ENCODE measurements around the gene CTRB1.
A peak's percentile ranks its signal among the peaks of the same experiment; 100 is the strongest.
"Not testable (repeated sequence)": the region's sequence is repeated elsewhere in the genome, so short reads cannot be mapped to it uniquely, and the experiment has no call there.

CTRB1 gene

DNA sequence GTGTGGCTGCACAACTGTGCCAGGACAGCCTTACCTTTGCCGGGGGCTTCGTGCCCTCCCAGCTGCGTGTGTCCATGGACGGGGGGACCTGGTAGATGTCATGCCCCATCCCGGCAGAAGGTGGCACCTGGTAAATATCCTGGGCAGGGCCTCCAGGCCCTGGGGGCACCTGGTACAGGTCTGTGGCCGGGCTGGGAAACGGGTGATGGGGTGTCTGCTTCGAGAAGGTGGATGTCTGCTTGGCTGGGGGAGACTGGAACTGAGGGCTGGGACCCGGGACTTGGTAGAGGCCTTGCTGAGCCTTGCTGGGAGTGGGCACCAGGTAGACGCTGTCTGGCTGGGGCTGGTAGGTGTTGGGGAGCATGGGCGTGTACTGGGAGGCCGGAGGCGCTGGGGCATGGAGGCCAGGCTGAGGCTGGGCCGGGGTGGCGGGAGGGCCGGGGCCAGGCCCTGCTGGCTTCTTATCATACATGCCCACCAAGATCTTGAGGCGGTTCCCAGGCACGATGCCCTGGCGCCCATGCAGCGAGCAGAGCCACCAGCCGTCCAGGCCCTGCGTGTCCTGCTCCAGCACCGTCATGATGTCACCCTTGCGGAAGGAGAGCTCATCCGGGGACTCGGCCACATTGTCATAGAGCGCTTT, 23.8 kb downstream of the CTRB1 start:
- not testable (repeated sequence) for DNase-seq

DNA sequence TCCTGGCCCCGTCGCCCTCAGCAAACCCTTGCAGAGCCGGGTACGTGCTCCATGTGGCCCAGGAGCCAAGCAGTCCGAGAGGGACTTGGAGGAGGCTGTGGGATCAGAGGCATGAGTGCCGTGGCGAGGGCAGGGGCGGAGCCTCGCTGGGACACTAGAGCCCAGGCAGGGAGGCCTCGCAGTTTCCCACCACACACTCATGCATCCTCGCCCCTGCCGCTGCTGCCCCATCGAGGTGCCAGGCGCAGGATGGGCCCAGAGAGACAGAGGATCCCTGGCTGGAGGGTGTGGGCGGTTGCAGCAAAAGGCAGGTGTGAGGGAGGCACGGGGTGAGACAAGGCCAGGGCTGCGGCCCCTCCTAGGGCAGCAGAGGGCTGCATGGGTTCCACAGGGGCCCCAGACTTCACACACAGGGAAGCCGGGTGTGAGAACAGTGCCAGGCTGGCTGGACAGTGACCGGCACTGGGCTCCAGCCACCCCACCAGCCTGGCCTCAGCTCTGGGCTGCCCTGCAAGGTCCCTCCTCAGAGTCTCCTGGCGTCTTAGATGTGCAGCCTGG, 25.0 kb downstream of the CTRB1 start:
- DNase-seq, result no peak

DNA sequence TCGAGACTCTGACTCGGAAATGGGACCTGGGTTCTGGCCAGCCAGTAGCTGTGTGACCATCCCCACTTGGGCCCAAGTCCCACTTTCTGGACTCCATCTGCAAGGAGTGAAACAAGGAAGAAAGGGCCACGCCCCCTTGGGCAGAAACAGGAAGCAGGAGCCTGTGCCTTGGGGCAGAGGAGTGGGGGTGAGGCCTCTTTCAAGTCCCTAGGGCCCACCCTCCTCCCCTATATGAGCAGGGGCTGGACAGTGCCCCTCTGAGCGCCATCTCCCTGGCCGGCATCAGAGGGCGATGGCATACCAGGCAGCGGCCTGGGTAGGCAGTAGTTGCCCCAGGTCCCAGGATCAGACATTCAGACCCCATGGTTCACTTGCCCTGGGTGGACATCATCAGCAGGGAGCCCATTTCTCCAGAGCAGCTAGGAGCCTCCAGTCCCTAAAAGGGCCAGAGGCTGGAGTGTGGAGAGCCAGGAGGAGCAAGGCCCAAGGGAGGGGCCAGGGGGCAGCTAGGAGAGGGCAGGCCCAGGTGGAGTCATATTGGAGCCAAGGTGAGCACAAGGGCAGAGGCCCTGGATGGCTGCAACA, 25.5 kb downstream of the CTRB1 start:
- no peak for DNase-seq

DNA sequence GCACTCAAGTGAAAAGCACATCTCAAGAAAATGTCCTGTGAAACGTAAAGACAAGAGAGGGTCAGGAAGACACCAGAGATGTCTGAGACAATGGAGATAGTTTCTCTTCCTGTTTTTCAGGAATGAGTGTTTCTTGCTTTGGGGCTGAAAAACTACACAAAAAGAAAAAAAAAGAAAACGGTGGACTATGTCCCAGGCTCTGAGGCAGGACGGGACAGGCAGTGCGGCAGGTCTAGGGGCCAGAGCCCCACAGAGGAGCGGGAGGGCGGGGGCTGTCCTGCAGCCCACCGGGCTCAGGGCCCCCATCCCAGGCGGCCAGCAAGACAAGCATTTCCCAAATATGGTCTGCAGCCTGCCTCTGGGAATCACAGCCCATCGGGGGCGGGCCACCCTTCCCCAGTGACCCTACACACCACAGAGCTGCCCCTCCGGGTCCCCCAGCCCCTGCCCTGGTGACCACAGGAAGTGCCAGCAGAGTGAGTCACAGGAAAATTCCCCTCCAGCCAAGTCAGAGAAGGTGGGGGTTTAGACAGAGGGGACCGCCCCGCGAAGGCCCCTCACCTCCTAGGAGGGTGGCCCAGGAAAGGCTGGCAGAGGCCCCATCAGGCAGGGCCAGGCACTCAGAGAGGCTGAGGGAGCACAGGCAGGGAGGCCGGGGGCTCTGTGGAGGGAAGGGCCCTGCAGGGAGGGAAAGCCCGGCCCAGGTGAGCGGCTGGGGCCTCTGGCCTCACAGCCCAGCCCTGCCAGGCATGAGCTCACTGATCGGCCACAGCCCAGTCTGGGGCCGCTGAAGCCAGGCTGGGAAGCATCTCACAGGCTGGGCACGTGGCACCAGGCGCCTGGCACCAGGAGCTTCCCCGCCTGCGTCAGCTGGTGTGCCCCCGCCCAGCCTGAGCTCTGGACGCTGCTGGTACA, 26.3 kb downstream of the CTRB1 start:
- DNase-seq, result no peak

DNA sequence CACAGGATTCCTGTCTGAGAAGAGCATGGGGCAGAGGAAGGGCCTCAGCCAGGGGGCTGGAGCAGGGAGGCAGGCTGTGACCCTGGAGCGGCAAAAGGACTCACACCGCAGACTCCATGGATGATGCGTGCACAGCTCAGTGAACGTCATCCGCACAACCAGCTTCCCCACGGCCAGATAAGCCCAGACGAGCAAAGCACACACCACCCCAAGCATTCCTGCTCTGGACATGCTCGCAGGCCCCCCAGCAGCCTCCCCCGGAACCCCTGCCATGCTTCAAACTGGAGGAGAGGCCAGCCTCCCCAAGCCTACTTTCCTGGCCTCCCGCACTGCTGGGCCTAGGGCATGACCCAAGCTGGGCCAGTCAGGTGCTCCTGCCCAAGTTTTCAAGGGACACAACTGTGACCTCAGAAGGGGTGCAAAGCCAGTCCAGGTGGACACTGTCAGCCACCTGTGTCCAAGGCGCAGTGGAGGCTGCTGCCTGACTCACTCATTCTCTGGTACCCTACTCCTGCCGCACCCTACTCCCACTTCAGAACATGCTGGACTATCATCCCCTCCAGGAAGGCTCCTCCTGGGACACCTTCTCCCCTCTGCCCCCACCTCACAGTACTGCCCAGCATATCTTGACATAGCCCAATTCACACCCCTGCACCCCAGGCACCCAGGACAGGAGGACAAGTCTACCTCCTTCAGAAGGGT, 27.9 kb downstream of the CTRB1 start:
- DNase-seq, result no peak

DNA sequence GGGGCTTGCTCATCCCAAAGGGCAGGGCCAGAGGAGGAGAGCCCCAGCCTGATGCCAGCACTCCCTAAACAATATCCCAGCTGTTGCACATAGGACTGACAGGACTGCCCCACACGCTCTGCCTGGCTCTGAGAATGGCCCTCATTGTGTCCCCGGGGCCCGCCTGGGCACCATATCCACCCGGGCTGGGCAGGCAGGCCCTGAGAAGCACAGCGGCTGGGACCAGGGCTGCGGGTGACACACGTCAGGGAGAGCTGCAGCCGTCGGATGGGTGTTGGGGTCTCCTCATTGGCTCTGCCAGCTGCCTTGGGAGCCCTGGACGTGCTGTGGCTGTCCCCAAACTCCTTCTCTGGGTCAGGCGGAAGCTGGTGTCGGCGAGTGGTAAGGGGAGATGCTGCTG, 28.5 kb downstream of the CTRB1 start:
- no peak for DNase-seq

DNA sequence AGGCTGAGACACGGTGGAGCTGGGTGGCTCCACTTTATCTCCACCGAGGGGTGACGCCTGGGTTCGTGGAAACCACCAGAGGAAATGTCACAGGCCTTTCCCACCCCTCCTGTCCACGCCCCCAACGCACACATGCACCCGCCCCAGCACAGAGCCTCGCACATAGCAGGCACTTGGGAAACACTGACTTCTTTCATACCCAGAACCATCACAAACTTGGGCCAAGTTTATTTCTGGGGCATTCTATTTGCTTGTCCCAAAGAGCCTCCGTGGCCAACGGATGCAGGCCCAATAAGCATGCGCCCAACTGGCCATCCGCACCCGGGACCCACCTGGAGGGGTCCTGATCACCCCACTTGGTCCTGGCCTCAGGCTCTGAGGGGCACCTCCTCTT, 29.4 kb downstream of the CTRB1 start:
- no peak for DNase-seq

DNA sequence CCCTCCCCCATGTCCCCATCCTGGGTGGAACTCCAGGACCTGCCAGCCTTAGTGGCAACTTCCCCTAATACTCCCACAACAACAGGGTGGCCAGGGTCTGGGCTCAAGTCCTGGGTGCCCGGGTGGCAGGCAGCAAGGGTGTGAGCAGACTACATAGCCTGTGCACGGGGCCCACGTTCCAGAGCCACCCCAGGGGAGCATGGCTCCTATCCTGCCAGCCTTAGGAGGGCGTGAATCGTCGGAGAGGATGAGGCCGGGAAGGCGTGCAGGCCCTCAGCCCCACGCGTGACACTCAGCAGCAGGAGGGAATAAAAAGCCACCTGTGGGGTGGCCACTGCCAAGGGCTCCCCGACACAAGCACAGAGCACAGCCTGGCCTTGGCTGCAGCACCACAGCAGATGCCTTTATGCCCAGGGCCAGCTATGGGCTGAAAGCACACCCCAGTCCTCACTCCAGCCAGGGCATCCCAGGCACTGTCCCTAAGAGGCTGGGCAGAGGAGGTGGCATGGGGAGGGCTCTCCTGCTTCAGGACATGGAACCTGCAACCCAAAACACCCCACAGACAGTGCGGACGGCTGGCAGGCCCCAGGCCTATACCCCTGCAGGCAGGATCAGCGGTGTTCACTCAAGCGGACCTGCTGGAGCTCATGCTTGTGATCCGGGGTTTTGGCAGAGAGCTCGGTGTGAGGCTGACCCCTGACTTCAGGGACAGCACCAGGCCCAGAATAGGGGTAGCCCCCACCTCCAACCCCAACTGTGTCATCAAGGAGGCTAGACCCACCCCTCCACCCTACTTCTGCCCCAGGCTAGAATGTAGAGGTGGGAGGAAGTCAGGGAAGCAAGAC, 30.0 kb downstream of the CTRB1 start:
- DNase-seq, result no peak

DNA sequence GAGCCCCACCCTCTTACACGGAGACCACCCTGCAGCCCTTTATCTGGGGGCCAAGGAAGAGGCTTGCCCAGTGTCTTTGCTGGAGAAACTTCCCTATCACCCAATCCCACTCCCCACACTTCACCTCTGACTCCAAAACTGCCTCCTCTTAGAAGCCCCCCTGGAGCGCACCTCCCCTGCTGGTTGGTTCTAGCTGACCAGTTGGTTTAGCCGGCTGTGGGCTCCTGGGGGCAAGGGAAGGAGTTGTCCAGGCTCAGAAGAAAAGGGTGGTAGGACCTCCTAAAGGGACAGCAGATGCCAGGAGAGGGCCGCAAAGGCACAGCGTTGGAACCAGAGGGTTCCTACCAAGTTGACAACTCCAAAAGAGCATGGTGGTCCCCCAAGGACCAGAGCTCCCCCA, 30.7 kb downstream of the CTRB1 start:
- no peak for DNase-seq

DNA sequence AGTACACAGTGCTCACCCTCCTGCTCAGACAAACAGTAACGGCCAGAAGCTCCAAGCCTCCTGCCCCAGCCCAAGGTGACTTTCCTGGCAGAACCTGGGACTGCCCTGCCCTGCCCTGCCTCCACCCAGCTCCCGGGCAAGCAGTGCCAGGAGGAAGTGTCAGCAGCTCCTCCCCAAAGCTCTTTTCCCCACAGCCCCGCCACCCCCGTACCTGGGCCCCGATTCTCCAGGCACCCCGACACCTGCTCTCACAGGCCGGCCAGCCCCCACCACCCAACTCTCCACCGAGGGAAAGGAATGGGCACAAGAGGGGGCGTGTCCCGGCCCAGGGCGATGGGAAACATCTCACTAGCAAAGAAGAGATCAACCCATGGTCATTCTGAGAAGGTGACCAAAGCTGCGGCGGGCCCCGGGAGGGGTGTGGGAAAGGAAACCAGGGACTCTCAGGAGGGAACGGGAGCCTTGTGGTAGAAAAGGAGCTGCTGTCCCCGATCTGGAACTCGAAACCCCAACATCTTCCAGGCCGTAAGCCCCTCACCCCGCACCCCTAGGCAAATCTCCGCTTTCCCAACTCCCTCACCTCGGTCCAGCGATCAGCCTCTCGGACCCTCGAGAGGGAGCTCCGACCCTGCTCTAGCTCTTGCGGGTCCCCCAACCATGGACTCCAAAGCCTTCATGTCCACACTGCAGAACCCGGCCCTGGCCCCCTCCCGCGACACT, 31.5 kb downstream of the CTRB1 start:
- no peak for DNase-seq

DNA sequence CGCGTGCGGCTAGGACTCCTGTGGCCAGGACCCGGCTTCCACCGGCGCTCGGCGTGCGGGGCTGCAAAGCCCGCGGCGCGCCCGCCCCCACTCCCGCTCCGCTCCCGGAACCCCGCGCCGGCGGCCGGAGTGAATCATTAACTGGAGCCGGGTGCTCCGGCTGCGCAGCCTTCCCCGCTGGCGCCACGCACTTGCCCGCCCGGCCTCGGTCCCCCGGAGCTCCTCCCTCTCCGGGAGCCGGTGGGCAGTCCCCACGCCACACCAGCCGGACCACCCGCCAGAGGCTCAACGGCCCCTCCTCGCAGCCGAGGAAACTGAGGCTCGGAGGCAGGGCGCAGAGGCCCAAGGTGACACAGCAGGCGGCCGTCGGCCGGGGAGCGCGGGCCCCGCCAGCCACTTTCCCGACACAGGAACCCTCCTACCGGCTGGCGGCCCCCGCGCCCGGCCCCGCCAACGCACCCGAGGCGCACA, 32.1 kb downstream of the CTRB1 start:
- DNase-seq, result no peak

DNA sequence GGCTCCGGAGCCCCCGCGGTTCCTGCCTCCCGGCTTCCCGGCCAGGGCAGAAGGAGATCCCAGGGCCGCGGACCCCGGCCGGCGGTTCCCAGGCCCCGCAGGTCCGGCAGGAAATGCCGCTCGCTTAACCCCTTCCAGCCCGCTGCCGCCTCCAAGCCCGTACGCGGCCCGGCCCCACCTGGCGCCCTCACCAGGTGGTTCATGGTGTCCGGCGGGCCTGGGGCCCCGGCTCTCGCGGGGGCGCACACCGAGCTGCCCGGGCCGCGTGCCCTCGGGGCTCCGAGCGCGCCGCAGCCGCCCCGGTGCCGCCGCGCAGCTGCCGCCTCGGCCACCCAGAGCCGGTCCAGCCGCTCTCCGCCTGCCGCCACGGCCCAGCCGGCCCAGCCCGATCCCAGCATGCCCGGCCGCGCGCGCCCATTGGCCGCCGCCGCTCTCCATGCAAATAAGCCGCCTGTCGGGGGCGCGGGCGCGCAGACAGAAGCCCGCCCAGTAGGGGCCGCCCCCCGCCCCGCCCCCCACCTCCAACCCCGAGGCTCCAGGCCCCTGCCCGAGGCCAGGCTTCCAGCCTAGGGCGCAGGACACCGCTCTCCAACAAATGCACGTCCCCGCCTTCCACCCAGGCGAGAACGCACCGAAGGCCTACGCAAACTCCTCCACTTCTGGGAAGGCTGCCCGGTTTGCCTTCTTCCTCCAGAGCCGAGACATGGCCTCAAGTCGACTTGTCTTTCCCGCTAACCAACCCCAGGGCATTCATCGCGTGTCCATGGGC, 32.7 kb downstream of the CTRB1 start, which contains the start of gene BCAR1:
BCAR1 (minus strand) TSS at position 345 of the 769 bp plus-strand sequence; CDS start at position 203, 142 bp downstream.
- DNase-seq, result peak; percentile 82

DNA sequence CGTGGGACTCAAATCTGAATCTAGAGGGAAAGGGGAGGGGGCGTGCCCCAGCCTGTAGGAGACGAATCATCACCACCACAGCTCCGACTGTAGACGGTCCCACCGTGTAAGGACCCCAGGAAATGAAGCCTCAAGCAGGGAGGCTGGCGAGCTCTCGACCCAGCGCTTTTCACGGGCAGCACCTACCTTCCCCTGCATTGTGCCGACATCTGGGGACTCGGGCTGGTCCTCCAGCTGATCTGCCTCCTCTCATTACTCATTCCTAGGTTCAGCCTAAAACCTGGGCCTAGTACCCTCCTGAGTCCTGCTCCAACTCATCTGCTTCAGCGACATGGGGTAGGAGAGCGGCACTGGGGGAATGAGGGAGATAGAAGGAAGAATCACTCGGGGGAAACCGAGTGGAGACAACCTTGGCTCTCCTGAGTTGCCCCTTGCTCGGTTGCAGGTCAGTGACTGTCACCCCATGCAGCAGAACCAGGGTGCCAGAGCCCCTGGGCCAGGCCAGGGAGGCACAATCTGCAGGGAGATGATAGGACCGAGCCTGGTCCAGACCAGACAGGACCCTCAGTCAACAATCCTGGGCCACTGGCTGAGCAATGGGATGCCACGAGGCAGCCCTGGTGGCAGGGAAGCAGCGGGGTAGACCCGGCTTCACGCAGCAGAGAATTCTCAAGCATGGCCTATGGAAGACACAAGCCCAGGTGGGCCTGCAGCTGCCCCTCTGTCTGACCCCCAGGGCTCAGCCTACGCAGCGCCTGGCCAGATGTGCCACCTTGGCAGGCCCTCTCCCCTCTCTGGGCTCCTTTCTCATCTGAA, 33.5 kb downstream of the CTRB1 start:
- no peak for DNase-seq

DNA sequence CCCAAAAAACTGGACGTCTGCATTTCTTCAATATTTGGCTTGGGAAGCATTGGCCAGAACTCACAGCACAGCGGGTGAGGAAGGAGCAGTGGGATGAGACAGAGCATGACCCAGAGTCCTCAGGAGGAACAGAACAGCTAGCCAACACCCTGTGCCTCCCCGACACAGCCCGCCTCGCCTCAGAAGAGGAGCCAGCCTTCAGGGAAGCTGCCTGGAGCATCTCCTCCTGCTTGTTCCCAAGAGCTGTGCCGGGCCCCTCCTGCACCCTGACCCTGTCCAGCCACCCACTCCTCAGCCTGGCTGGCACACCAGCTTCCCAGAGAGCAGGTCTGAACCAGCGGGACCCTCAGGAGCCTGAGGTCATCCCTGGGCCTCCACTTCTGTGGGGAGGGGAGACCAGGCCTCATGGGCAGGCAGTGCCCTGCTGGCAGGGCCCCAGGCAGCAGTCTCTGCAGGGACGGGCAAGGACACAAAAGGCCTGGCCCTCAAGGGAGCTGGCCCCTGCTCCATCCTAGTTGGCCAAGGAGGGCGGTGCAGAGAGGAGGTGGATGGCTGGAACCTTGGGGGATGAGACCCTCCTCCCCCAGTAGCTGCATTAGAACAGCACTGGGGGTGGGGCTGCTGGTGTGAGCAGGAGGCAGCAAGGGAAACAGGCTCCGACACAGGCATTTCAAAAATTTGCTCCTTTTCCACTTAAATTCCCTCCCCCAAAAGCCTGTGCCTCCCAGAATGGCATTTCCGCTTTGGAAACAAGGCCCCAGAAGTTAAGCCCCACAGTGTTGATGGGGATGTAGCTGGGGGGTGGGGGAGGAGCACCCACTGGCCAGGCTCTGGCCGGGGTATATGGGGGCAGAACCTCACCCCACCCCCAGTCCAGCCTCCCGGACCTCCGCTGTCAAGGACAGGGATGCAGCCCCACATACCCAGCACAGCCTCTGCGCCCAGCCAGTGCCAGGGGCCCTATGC, 34.4 kb downstream of the CTRB1 start:
- no peak for DNase-seq

DNA sequence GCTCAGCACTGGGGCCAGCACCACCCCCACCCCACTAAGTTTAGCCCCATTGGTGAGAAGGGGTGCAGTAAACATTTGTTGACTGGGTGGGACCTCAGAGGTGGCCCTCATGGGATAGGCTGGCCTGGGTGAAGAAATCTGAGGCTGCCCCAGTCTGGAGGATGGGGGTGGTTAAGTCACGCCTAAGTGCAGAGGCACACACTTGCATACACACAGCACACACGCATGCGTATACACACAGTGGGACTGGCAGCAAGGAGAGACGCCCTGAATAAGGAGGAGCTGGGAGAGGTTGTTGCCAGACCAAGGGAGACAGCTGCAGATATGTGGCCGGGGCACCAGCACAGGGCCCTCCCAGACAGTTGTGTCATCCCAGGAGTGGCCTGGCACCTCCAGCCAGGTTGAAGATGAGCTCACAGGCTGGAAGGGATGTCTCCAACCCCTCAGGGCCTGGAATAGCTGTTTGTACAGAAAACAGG, 35.6 kb downstream of the CTRB1 start:
- no peak for DNase-seq

DNA sequence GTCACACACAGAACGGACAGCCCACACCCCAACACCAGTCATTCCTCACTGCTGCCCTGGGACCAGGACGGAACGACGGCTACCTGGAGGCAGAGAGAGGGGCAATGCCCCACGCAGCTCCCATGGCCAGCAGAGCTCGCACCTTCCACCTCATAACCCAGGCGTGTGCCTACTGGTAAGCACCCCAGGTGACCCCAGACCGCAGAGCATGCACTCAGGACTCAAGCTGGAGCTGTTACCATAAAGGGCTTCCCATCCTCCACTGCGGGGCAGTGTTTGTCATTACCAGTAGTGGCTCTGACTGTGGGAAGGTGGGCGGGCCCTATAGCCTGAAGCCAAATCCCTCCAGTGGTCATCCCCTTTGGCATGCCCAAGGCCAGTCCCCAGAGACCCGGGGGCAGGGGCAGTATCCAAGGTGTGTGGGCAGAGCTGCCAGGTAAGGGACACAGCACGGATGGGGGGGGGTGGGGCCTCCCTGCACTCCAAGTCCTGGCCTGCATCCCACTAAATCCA, 37.3 kb downstream of the CTRB1 start:
- DNase-seq, result no peak

DNA sequence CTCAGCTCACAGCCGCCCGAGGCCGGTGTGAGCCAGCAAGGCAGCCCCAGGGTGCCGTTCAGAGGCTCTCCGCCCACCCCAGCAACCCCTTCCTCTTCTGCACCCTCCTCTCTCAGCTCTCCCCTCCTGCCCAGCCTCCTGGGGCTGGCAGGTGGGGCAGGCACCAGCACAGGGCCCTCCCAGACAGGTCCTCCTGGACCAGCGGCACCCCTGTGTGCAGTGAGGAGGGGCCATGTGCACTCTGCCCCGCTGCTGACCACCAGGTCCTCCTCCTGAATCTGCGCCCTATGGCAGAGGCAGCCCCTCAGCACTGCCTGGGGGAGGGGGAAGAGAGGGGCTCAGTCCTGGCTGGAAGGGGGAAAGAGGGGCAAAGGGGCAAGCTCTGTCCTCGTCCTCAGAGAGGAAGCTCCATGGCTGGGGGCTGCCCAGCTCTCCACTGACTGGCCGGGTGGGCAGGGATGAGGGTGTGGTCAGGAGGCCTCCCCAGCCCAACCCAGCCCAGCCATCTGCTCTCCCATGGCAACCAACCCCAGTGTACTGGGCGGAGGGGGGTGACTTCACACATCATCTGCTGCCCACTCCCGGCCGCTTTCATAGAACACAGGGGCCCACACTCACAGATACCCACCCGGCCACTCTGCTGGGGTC, 38.0 kb downstream of the CTRB1 start:
- peak; percentile 82 for DNase-seq

All from COR-L47 (cell line).